GM12891 (cell line): ENCODE results near the gene C19orf81.
A peak's percentile ranks its signal among the peaks of the same experiment; 100 is the strongest.

ENCODE experiments used
- DNase-seq: peaks from one replicate; pipeline ENCODE4 v3.0.0; 2011; ENCODE audit warnings: low spot score; ENCODE audit not compliant: insufficient read length
- FAIRE-seq: peaks from 2 replicates; lab custom pipeline; 2011; peaks lifted over from hg19 to GRCh38; lab: Jason Lieb, UNC
- PAX5 ChIP-seq: IDR thresholded peaks from 2 replicates; pipeline ENCODE4 v1.6.1; 2011; ENCODE audit warnings: low read length, moderate library complexity, mild to moderate bottlenecking; ENCODE audit not compliant: insufficient read depth, severe bottlenecking
- POLR2A ChIP-seq: IDR thresholded peaks from 2 replicates; pipeline ENCODE4 v1.6.1; 2011; ENCODE audit warnings: low read depth, low read length, control low read depth
- POLR2AphosphoS5 ChIP-seq: IDR thresholded peaks from 2 replicates; pipeline ENCODE4 v1.6.1; 2011; ENCODE audit warnings: low read depth, low read length, control low read depth
- POU2F2 ChIP-seq: IDR thresholded peaks from 2 replicates; pipeline ENCODE4 v1.6.1; 2011; ENCODE audit warnings: low read depth, mild to moderate bottlenecking, control low read depth, low read length, moderate library complexity
- SPI1 ChIP-seq: IDR thresholded peaks from 2 replicates; pipeline ENCODE4 v1.6.1; 2011; ENCODE audit warnings: low read depth, low read length, control low read depth
- TAF1 ChIP-seq: IDR thresholded peaks from 2 replicates; pipeline ENCODE4 v1.6.1; 2011; ENCODE audit warnings: low read depth, low read length, control low read depth

C19orf81 gene

DNA sequence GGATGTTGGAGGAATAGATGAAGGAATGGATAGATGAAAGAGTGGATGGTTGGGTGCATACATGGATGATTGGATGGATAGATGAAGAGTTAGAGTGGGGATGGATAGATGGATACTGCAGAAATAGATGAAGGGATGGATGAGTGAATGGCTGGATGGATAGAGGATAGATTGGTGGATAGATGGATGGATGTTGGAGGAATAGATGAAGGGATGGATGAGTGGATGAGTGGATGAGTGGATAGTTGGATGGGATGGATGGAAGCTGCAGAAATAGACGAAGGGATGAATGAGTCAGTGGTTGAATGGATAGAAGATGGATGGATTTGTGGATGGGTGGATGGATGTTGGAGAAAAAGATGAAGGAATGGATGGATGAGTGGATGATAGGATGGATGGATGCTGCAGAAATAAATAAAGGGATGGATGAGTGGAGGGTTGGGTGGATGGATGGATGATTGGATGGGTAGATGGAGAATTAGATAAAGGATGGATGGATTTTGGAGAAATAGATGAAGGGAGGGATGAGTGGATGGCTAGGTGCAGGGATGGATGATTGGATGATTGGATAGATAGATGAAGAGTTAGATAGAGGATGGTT is 4.8 kb upstream of the C19orf81 start:
- FAIRE-seq: no peak
- TF ChIP-seq POU2F2 (no peak), TAF1 (no peak), POLR2A (no peak), PAX5 (no peak)

DNA sequence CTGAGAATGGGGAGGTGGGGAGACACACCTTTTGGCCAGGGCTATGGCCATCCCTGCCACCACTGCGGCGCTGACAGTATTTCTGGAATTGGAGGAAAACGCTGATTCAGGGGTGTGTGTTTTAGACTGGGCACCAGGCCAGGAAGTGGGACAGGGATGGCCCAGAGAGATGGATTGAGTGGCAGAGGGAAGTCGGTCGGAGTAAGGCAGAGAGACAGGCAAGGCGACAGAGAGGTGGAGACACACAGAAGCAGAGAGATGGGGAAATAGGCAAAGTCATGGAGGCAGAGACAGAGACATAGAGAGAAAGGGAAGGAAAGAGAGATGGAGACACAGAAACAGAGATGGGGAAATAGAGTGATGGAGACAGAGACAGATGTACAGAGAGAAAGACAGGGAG is 4.1 kb upstream of the C19orf81 start:
- DNase-seq (no peak), FAIRE-seq (no peak)
- no peak for TF ChIP-seq PAX5

More for the DNA sequence above, 4.8 kb upstream of the C19orf81 start:
- DNase-seq: no peak

DNA sequence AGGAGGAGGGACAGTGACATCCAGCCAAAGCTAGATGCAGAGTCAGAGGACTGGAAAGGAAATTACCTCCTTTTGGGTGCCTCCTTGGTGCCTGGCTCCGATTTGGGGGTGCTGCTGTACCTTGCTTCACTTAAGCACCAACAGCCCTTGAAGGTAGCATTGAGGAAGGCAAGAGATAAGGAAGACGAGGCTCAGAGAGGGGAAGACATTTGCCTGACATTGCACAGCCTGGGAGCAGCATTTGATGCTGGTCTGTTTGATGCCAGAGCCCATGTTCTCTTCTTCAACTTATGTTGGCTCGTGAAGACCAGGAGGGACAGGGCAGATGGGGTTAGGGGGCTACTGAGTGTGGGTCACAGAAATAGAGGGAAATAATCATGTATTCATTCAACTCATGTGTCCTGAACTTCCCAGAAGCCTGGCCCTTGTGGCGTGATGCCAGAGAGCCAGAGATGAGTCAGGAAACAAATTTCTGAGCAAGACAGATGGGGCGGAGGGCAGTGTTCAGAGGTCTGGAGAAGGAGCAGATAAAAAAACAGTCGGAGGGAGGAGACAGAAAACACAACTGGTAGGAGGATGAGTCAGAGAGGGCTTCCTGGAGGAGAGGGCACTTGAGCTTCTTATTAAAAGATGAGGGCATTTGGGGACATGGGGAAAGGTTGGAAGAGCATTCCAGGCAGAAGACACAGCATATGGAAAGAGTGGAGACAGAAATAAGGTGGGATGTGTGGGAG is 3.0 kb upstream of the C19orf81 start:
- FAIRE-seq: no peak
- TF ChIP-seq POU2F2 (no peak), TAF1 (no peak), POLR2AphosphoS5 (no peak), PAX5 (no peak), SPI1 (no peak), POLR2A (no peak)
- DNase-seq: no peak

DNA sequence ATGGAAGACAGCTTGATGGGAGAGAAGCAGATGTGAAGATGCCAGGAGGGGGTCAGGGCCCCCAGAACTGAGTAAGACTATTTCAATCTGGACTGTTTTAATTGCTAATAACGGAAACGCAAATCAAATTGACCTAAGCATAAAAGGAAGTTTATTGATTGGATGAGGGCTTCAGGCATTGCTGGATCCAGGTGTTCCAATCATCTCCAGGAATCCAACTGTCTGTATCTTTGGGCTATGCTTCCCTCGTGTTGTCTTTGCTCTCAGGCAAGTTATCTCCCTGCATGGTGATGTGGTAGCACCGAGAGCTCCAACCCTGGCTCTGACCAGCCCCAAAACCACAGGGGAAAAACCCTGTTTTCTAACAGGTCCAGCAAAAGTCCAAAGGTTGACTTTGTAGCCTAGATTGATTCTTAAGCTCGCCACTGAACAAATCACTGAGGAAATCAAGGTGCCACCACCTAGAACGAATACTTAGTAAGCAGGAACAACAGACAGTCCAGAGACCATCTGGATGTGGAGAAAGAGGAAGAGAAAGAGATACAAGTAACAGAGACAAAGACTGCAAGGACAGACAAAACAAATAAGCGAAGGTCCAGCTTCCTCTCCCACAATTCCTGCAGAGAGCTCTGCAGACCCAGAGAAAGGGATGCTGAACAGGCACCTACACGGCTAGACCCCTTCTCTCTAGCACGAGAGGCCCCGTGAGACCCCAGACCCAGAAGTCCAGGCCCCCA is 1.2 kb upstream of the C19orf81 start:
- TF ChIP-seq POLR2A: no peak
- TF ChIP-seq SPI1: peak; percentile 62
- FAIRE-seq: no peak
- DNase-seq: no peak

DNA sequence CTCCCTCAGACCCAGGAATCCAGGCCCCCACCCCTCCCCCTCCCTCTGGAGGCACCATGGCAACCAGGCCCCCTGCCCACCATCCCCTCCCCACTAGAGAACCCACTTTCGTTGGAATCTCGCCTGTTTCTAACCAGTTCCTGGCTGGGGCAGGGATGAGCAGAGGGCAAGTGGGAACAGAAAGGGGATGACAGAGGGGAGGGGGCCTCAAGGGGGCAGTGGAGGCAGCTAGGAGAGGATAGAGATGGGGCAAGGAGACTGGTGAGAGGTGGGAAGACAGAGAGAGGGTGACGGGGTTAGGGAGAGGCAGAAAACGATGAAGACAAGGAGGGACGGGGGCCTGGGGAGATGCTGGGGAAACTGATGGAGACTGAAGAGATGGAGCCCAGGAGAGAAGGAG is 586 bp upstream of the C19orf81 start:
- FAIRE-seq (no peak), DNase-seq (no peak)
- TF ChIP-seq TAF1 (no peak), POLR2AphosphoS5 (no peak), SPI1 (no peak), POLR2A (no peak), PAX5 (no peak), POU2F2 (no peak)

DNA sequence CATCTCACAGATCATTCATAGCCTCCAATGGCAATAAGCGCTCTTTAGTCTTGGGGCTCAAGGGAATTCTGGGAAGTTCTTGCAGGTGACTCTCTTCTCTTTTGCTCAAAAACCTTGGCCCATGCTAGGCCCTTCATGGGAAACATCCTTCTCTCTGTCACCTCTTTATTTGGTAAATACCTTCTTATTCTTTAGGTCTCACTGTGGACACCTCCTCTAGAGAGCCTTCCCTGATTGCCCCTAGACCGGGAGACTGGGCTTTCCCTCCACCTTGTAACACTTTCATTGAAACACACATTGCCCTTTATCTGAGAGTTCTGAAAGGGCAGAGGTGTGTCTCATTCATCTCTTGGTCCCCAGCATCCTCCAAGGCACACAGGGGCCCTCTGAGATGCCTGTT is 1.9 kb downstream of the C19orf81 start:
- DNase-seq: no peak
- TF ChIP-seq SPI1 (no peak), TAF1 (no peak), PAX5 (no peak), POU2F2 (no peak), POLR2AphosphoS5 (no peak), POLR2A (no peak)
- FAIRE-seq: no peak

DNA sequence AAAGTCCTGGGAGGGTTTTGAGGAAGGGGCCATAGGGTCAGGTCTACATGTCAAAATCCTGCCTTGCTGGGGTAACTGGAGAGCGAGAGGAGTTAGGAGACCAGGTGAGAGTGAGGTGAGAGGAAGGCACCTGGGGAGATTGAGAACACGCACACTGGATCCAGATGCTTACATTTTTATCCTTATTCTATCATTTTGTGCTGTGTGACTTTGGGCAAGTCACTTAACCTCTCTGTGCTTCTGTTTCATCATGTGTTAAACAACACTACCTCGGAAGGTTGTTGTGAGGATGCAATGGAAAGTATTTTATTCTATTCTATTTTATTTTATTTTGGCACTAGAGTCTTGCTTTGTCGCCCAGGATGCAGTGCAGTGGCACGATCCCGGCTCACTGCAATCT is 3.5 kb downstream of the C19orf81 start:
- FAIRE-seq (no peak), DNase-seq (no peak)
- TF ChIP-seq PAX5 (no peak), POLR2A (no peak), POLR2AphosphoS5 (no peak), TAF1 (no peak), SPI1 (no peak), POU2F2 (no peak)

DNA sequence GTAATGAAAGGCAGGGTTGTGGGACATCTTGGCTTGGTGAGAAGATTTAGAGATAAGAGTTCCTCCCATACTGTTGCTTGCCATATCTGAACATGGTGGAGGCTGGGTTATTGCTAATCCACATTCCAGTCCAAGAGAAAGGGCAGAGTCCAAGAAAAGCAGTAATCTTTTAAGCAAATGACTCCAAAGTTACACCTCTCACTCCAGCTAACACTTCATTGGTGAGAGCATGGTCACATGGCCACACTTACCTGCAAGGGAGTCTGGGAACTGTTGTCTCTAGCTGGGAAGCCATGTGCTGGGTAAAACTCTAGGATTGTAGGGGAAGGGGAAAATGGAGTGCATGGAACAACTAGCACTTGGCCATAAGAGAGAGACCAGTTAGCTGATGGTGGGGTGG is 5.6 kb downstream of the C19orf81 start:
- no peak for FAIRE-seq
- TF ChIP-seq POU2F2: no peak
- TF ChIP-seq POLR2AphosphoS5: no peak
- no peak for TF ChIP-seq PAX5
- no peak for TF ChIP-seq TAF1
- no peak for TF ChIP-seq SPI1
- TF ChIP-seq POLR2A: no peak
- DNase-seq: no peak

DNA sequence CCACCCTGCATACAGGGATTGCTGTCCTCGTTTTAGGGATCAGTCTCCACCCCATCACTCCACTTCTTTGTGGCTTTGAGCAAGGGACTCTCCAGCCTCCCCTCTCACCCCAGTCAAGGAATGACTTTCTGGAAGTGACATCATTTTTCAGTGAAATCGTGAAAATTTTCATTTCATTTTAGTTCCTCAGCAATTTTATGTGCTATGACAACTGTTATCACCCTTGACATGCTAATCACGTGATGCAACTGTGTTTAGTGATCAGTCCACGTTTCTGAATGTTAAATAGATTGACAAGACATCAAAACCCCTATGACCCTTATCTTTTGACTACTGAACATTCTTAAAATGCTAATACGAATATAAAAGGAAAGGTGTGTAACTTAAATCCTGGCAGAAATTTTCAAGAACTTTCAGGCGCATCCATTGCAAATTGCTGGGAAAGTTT is 8.0 kb downstream of the C19orf81 start:
- TF ChIP-seq POLR2A: no peak
- TF ChIP-seq PAX5: no peak
- TF ChIP-seq POU2F2: no peak
- no peak for TF ChIP-seq TAF1
- no peak for TF ChIP-seq SPI1
- no peak for TF ChIP-seq POLR2AphosphoS5
- no peak for DNase-seq
- FAIRE-seq: no peak
